ENCODE measurements around the gene SBF1. TPM values are rescaled to one million over a fixed set of nuclear protein-coding genes. Genes with fewer than 3 reads are reported as not detected.

SBF1 gene
- total and polyA plus RNA-seq, 7 donors = 42.1 to 98.0 (median 75.3) TPM

GRCh38 chr22:50396751-50397370 is 78.0 kb downstream of the SBF1 start:
- no peak for ATAC-seq
- Histone ChIP-seq H3K36me3 (ENCODE audit: insufficient read depth in 1 of 2, low read depth in 1 of 2) (peaks cover 4 to 64% of the 10 kb centered on the region in 2 donors), H3K27me3 (ENCODE audit: insufficient read depth in 3 of 3, low read length in 2 of 3) (no peaks in the 10 kb centered on the region), H3K4me1 (peaks cover 16% of the 10 kb centered on the region), H3K9me3 (no peaks in the 10 kb centered on the region), H3K4me3 (no peak overlapping the region), H3K27ac (no peak overlapping the region)
- no peak for DNase-seq
- intact Hi-C loops (cut with DNase I) = no loop called here
- WGBS, 3 donors = 65 to 71% (median 68%) methylated on average over 6 of the region's 6 CpGs
- TF ChIP-seq, protein P1, sequence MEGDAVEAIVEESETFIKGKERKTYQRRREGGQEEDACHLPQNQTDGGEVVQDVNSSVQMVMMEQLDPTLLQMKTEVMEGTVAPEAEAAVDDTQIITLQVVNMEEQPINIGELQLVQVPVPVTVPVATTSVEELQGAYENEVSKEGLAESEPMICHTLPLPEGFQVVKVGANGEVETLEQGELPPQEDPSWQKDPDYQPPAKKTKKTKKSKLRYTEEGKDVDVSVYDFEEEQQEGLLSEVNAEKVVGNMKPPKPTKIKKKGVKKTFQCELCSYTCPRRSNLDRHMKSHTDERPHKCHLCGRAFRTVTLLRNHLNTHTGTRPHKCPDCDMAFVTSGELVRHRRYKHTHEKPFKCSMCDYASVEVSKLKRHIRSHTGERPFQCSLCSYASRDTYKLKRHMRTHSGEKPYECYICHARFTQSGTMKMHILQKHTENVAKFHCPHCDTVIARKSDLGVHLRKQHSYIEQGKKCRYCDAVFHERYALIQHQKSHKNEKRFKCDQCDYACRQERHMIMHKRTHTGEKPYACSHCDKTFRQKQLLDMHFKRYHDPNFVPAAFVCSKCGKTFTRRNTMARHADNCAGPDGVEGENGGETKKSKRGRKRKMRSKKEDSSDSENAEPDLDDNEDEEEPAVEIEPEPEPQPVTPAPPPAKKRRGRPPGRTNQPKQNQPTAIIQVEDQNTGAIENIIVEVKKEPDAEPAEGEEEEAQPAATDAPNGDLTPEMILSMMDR (IDR thresholded peaks at IDR 0.05) = no peak

Other genes starting within 250 kb of the SBF1 start
- gene TUBGCP6, start 230.0 kb downstream of the SBF1 start, total RNA-seq = 10 to 100 TPM; 18.0 to 21.8 (median 19.0) TPM
- 10 to 100 TPM in 2 of 3 donors, 1 to 10 TPM in 1; 9.5 to 11.2 (median 10.6) TPM for gene TUBGCP6, start 230.0 kb downstream of the SBF1 start, polyA plus RNA-seq
- 10 to 100 TPM; 13.5 to 19.4 (median 15.3) TPM for gene HDAC10, start 223.8 kb downstream of the SBF1 start, total RNA-seq
- 1 to 10 TPM; 4.3 to 5.3 (median 5.1) TPM for gene HDAC10, start 223.8 kb downstream of the SBF1 start, polyA plus RNA-seq
- gene MAPK12, start 213.4 kb downstream of the SBF1 start, total RNA-seq = 100 to 1,000 TPM; 107 to 178 (median 145) TPM
- gene MAPK12, start 213.4 kb downstream of the SBF1 start, polyA plus RNA-seq = 100 to 1,000 TPM in 2 of 3 donors, 10 to 100 TPM in 1; 57.4 to 148 (median 131) TPM
- gene MAPK11, start 204.7 kb downstream of the SBF1 start, total RNA-seq = 1 to 10 TPM; 4.4 to 6.3 (median 5.4) TPM
- gene MAPK11, start 204.7 kb downstream of the SBF1 start, polyA plus RNA-seq = 1 to 10 TPM; 1.7 to 5.3 (median 4.0) TPM
- gene PLXNB2, start 167.4 kb downstream of the SBF1 start, total RNA-seq = 10 to 100 TPM; 13.6 to 43.7 (median 15.0) TPM
- 10 to 100 TPM in 1 of 3 donors, 1 to 10 TPM in 2; 3.9 to 11.6 (median 5.8) TPM for gene PLXNB2, start 167.4 kb downstream of the SBF1 start, polyA plus RNA-seq
- 1 to 10 TPM in 2 of 4 donors, under 1 TPM in 2; 0.57 to 1.6 (median 0.94) TPM for gene DENND6B, start 148.0 kb downstream of the SBF1 start, total RNA-seq
- under 1 TPM; 0.46 to 0.93 (median 0.81) TPM for gene DENND6B, start 148.0 kb downstream of the SBF1 start, polyA plus RNA-seq
- gene PPP6R2, start 131.7 kb downstream of the SBF1 start, total RNA-seq = 10 to 100 TPM; 36.6 to 48.2 (median 42.5) TPM
- 10 to 100 TPM; 31.6 to 43.7 (median 32.1) TPM for gene PPP6R2, start 131.7 kb downstream of the SBF1 start, polyA plus RNA-seq
- under 1 TPM in 1 of 4 donors, not detected in 3; 0.21 TPM for gene ADM2, start 6.5 kb upstream of the SBF1 start, total RNA-seq
- gene ADM2, start 6.5 kb upstream of the SBF1 start, polyA plus RNA-seq = under 1 TPM in 2 of 3 donors, not detected in 1; 0.01 to 0.05 TPM
- gene MIOX, start 11.8 kb upstream of the SBF1 start, total RNA-seq = not detected
- not detected for gene MIOX, start 11.8 kb upstream of the SBF1 start, polyA plus RNA-seq
- gene LMF2, start 32.7 kb upstream of the SBF1 start, total RNA-seq = 10 to 100 TPM; 16.7 to 18.6 (median 17.3) TPM
- gene LMF2, start 32.7 kb upstream of the SBF1 start, polyA plus RNA-seq = 10 to 100 TPM; 14.9 to 24.1 (median 15.6) TPM
- gene NCAPH2, start 33.2 kb upstream of the SBF1 start, total RNA-seq = 10 to 100 TPM; 19.2 to 24.2 (median 21.7) TPM
- 10 to 100 TPM; 21.8 to 26.3 (median 23.7) TPM for gene NCAPH2, start 33.2 kb upstream of the SBF1 start, polyA plus RNA-seq
- under 1 TPM in 1 of 4 donors, not detected in 3; 0.97 TPM for gene SCO2, start 50.6 kb upstream of the SBF1 start, total RNA-seq
- under 1 TPM in 2 of 3 donors, not detected in 1; 0.99 to 1.00 TPM for gene SCO2, start 50.6 kb upstream of the SBF1 start, polyA plus RNA-seq
- 10 to 100 TPM in 3 of 4 donors, 1 to 10 TPM in 1; 7.1 to 18.8 (median 13.3) TPM for gene TYMP, start 55.0 kb upstream of the SBF1 start, total RNA-seq
- gene TYMP, start 55.0 kb upstream of the SBF1 start, polyA plus RNA-seq = 10 to 100 TPM in 1 of 3 donors, 1 to 10 TPM in 2; 5.0 to 26.0 (median 7.0) TPM
- under 1 TPM in 1 of 4 donors, not detected in 3; 0.11 TPM for gene KLHDC7B, start 70.9 kb upstream of the SBF1 start, total RNA-seq
- gene KLHDC7B, start 70.9 kb upstream of the SBF1 start, polyA plus RNA-seq = under 1 TPM in 2 of 3 donors, not detected in 1; 0.01 TPM
- not detected for gene SYCE3, start 87.9 kb upstream of the SBF1 start, total RNA-seq
- not detected for gene SYCE3, start 87.9 kb upstream of the SBF1 start, polyA plus RNA-seq
- gene CPT1B, start 103.4 kb upstream of the SBF1 start, total RNA-seq = 100 to 1,000 TPM in 3 of 4 donors, 10 to 100 TPM in 1; 75.8 to 144 (median 139) TPM
- gene CPT1B, start 103.4 kb upstream of the SBF1 start, polyA plus RNA-seq = 10 to 100 TPM; 57.4 to 87.6 (median 70.8) TPM
- gene CHKB, start 107.8 kb upstream of the SBF1 start, total RNA-seq = 10 to 100 TPM; 11.5 to 25.2 (median 16.3) TPM
- 10 to 100 TPM; 13.1 to 14.3 (median 13.6) TPM for gene CHKB, start 107.8 kb upstream of the SBF1 start, polyA plus RNA-seq
- gene MAPK8IP2, start 125.8 kb upstream of the SBF1 start, total RNA-seq = under 1 TPM; 0.12 to 0.34 (median 0.17) TPM
- under 1 TPM; 0.13 to 0.22 (median 0.15) TPM for gene MAPK8IP2, start 125.8 kb upstream of the SBF1 start, polyA plus RNA-seq
- 10 to 100 TPM in 2 of 4 donors, 1 to 10 TPM in 2; 8.8 to 13.6 (median 10.4) TPM for gene ARSA, start 153.1 kb upstream of the SBF1 start, total RNA-seq
- gene ARSA, start 153.1 kb upstream of the SBF1 start, polyA plus RNA-seq = 10 to 100 TPM in 1 of 3 donors, 1 to 10 TPM in 2; 8.3 to 11.7 (median 9.8) TPM
- 10 to 100 TPM in 3 of 4 donors, 1 to 10 TPM in 1; 7.5 to 16.3 (median 13.5) TPM for gene SHANK3, start 197.8 kb upstream of the SBF1 start, total RNA-seq
- 1 to 10 TPM; 4.2 to 9.3 (median 4.8) TPM for gene SHANK3, start 197.8 kb upstream of the SBF1 start, polyA plus RNA-seq